Stimulated activated CD4-positive, alpha-beta T cell treated with anti-CD3 and anti-CD28 coated beads, Interleukin-1b, Interleukin-23, amount 100 ng/mL, for 48 hours (primary cell): Measurements from ENCODE around the gene KMT5B.

Experiments used
- DNase-seq: peaks from one replicate; pipeline ENCODE4 v3.0.0-alpha.2; 2020

The KMT5B gene

GRCh38 chr11:68142441-68143309 lies 70.4 kb downstream of the KMT5B start:
- no peak for DNase-seq

DNA sequence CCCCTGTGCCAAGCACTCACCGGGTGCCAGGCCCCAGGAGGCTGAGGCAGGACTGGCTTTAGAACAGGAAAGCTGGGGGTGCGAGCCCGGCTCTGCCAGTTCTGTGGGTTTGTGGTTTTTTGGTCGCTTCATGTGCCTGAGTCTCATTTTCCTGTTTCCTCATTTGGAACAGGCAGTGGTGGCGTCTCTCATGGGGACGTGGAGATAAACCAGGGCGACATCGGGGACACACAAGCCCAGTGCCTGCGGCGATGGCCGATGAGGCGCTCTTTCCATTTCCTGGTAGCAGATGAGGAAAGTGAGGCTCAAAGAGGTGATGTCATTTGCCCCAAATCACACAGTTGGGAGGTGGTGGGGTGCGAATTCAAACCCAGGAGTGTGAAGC lies 71.1 kb downstream of the KMT5B start:
- peak; percentile 66 for DNase-seq

DNA sequence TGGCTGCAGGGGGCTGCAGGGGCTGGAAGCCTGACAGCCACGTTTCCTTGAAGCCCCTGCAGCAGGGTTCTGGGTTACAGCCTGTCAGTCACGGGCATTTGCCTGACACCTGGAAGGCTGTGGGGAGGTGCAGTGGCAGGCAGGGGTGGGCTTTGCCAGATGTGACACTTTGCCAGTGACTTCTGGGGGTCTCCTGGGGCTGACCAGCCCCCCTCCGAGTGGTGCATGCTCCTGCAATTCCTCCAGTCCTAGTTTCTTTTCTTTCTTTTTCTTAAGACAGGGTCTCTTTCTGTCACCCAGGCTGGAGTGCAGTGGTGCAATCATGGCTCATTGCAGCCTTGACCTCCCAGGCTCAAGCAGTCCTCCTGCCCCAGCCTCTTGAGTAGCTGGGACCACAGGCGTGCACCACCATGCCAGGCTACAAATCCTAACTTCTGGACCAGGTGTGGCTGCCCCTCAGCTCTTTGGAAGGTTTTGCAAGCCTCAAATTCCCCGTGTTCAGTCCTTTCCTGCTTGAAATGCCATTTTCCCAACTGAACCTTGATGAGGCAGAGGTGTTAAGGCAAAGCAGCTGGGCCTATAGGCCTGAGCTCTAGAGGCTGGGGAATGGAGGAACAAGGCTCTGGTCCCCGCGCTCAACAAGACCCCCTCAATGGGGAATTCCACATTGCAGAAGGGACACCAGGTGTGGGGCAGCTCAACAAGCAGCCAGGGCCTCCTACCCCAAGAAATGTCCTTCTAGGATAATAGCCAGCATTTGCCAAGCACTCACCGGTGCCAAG lies 71.7 kb downstream of the KMT5B start:
- DNase-seq, result no peak

GRCh38 chr11:68140496-68141245 lies 72.4 kb downstream of the KMT5B start:
- DNase-seq, result no peak

DNA sequence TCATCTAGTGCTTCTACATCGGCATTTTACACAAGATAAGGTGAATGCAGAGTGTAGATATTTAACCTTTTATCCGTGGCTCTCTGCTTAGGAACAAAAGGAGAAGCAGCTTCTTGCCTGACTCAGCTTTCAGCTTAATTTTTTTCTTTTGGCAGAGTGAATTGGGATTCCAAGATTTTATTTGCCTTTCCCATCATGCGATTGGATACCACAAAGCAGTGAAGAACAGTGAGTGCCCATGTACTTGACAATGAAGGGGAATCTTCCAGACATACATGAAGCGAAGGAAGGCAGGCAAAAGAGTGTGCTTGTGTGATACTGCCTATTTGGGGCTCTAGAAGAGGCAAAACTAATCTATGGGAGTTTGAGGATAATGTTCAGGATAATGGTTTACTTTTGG lies 74.9 kb downstream of the KMT5B start:
- DNase-seq, result no peak

DNA sequence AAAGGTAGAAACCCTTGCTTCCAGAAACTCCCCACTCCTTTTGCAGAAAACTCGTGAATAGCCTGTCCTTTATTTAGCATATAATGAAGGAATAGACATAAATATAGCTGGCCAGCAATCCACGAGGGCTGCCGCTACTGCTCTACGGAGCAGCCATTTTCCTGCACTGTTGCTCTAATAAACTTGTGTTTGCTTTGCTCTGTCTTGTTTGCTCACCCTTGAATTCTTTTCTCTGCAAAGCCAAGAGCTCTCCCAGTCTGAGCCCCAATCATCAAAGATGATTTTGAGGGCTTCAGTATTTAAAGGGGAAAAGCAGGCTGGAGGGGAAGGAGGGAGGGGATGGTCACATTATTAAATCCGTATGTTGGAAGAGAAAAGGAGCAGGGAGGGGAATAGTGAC lies 75.3 kb downstream of the KMT5B start:
- no peak for DNase-seq

GRCh38 chr11:68136866-68137265 lies 76.2 kb downstream of the KMT5B start:
- no peak for DNase-seq

DNA sequence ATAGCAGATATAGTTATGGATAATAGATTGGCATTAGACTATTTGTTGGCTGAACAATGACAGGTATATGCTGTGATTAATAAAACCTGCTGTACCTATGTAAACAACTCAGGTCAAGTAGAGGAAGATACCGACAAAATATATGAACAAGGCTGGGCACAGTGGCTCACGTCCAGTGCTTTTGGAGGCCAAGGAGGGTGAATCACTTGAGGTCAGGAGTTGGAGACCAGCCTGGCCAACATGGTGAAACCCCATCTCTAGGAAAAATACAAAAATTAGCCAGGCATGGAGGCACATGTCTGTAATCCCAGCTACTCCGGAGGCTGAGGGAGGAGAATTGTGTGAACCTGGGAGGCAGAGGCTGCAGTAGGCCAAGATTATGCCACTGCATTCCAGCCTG lies 77.9 kb downstream of the KMT5B start:
- no peak for DNase-seq

DNA sequence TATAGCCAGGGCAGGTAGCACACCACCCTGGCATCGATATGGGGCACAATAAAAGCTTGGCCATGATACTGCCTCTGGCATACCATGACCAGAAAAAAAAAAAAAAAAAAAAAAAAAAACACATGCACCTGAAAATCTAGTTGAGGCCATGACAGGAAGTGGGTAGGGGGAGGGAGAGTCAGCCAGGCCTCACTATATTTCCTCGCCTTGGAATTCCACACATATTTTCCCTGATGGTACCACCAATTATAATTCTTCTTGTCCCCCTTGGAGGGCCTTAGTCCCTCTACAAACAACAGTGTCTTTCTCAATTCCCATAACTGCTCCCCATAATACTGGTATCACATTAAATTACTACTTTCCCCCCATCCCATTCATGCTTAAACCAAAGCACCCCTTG lies 79.3 kb downstream of the KMT5B start:
- DNase-seq, result no peak

GRCh38 chr11:68130121-68130520 lies 83.0 kb downstream of the KMT5B start:
- DNase-seq, result no peak

GRCh38 chr11:68128682-68129327 lies 84.3 kb downstream of the KMT5B start:
- no peak for DNase-seq

DNA sequence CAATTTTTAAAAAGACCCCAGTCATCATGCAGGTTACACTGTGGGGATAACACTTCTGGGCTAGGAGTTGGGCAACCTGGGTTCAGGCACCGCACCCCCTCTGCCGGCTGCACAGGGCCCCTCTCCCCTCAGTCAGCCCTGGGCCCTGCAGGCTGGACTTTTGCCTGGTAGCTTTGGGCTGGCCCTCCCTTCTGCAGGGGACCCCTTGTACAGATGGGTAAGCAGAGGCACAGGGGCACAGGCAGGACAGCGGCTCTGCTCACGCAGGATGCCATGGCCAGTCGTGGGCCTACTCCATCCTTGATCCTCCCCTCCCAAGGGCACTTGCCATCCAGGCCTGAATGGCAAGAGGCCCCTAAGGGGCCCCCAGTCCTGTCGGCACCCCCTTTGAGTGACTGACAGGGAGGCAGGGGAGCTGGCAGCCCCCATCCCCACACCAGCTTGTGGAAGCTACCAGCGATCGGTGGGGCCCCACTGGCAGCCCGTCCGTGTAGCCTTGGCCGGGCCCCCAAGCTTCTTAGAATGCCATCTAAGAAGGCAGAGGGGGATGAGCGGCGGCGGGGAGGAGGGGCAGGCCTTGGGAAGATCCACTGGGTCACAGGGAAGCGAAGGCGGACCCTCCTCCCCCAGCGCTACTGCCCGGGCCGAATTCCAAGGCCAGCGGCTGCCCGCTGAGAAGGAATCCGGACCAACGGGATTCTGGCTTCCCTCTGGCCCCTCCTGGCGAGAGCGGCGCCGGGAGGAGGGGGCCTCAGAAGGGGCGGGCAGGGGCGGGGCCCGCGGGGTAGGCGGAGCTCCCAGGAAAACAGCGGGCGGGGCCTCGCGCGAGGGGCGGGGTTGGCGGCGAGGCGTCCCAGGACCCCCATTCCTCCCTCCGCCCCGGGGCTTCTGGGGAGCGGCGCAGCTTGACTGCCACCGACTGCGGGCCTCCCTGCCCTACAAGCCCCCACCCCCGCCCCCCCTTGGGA lies 85.1 kb downstream of the KMT5B start:
- DNase-seq, result no peak

GRCh38 chr11:68125164-68125563 lies 87.9 kb downstream of the KMT5B start:
- DNase-seq, result no peak

DNA sequence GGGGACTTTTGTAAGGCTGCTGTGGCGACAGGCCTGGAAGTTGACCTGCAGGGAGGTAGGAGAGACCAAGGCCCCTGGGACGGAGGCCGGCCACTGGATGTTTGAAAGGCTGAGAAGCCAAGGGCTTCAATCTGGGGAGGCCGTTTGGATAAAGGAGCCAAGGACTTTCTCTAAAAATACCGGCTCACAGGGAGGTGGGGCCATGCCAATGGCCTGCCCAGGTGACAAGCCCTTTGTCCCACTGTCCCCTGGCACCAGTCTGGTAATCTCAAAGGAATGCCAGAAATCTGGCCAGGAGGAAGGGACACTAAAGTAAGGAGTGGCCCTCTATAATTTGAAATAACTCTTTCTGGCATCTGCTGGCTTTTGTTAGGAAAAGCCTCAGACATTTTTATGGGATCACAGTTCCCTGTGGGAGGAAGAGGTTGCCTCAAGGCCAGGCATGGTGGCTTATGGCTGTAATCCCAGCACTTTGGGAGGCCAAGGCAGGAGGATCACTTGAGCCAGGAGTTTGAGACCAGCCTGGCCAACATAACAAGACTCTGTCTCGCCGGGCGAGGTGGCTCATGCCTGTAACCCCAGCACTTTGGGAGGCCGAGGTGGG lies 90.1 kb downstream of the KMT5B start:
- no peak for DNase-seq

- peak; percentile 86 for DNase-seq
These were observed 91.8 kb downstream of the KMT5B start, which contains the start of gene CHKA for GRCh38 chr11:68121067-68121899. Gene CHKA (minus strand): TSS chr11:68121388. CDS start chr11:68121177, 211 bp downstream.

- DNase-seq, result peak; percentile 33
These were observed 92.6 kb downstream of the KMT5B start for GRCh38 chr11:68120273-68121066.

DNA sequence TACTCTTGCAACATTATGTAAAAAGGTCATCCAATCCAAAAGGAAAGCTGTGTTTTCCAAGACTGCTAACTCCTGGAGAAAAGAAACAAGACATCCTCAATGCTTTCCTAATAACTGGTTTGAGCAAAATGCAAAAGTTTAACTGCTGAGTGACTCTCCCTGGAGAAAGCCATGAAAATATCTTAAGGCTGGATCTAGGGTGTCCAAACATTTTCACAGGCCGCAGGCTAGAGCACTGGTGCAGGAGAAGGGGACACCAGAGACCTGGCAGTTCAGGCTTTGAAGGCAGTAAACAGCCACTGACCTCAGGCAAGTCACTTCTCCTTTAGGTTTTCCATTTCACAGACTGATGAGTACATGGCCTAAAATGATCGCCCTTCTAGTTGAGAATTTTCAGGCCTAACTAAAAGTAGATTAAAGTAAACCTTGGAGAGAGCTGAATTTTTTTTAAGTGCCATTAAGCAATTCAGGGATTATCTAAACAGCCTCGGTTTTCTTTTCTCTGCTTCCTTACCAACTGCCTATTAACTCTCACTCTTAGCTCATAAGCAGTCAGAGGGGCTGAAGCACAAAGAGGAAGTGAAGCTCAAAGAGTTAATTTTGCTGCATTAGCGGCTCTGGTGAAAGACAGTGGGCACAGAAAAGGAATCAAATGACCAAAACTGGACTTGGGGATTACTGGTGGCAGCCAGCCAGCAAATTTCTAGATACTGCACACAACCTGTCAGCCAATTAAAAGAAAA lies 94.2 kb downstream of the KMT5B start:
- no peak for DNase-seq

GRCh38 chr11:68117853-68118470 lies 95.1 kb downstream of the KMT5B start:
- no peak for DNase-seq
